ENCODE results near the gene MCAM. TPM values are rescaled to one million over a fixed set of nuclear protein-coding genes. Genes with fewer than 3 reads are reported as not detected.

MCAM gene
- 1 to 10 TPM; 6.5 to 6.6 TPM for total RNA-seq

DNA sequence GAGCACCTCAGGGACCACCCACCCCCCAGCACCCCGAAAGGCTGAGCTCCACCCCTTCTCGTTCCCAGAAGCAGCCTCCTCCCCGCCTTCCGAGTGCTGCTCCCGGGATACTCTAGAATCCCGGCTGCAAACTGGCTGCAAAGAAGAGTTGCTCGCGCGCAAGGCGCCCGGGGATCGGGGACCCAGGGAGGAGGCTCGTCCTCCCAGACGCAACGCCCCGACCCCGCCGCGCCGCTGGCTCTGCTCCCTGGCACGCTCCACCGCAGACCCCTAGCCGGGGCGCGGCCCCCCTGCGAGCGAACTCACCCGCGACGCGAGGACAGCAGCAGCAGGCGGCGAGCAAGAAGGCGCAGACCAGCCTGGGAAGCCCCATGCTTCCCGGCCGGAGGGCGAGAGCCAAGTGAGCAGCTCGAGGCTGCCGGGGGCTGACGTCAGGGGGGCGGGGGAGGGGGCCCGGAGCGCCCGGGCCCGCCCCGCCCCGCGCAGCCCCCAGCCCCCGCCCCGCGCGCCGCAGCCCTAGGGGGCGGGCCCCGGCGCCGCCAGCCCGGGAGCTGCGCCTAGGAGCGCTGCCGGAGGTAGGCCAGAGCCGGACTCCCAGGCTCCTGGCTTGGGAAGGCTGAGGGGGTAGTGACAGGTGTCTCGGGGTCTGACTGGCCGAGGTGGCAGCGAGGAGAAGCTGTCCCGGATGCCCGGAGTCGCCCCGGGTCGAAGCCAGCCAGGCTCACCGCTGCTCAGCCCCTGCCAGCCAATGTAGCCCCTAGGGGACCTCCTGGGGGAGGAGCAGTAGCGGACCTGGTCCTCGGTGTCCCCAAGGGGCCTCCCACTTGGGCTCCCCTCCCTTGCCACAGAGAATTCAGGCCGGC lies at the start of gene MCAM:
TSS of gene MCAM (minus strand) at position 402 of the 863 bp plus-strand sequence. CDS start at position 373, 29 bp downstream.
- POLR2A ChIA-PET, result interaction anchor here (1.2 to 4.2 kb wide), 5 partner anchors 9 to 148 kb away, joined by 3 to 16 read pairs (median 6); partner anchors contain the start of gene NLRX1
- H3K27ac Mint-ChIP-seq, result no peak within 1 kb of the TSS
- H3K4me3 Mint-ChIP-seq, result peak within 1 kb of the TSS; percentile 58
- H3K9me3 Mint-ChIP-seq, result no peaks in the 10 kb centered on the region
- peaks cover 51% of the 10 kb centered on the region for H3K4me1 Mint-ChIP-seq
- no peak for DNase-seq
- H3K36me3 Mint-ChIP-seq (ENCODE audit: low read depth), result no peaks in the 10 kb centered on the region
- H3K27me3 Mint-ChIP-seq, result peaks cover 34% of the 10 kb centered on the region
- CTCF ChIA-PET, result no interaction called here

DNA sequence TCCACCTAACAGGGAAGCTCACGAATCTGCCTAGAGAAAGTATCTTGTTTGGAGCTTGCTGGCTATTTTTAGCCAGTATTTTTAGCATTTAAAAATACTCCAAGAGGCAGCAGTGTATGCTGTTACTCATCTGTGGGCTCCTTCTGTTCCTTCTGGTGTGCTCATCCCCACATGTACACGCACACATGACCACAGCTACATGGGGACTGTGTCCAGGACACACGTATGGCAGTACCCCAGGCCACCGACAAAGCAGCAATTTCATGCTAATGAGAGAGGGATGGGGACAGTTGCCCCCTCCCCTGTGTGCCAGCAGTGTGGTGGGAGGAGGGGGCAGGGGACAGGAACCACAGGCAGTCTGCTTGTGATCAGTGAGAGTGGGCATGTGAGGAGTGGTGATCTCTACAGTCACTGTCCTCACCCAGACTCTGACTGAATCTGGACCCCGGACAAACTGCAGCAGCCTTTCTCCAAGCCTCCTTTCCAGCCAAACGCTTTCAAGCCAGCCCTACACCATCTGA lies 48.2 kb upstream of the MCAM start:
- POLR2A ChIA-PET, result no interaction called here
- no peaks in the 10 kb centered on the region for H3K9me3 Mint-ChIP-seq
- DNase-seq, result no peak
- peaks cover 42% of the 10 kb centered on the region for H3K27me3 Mint-ChIP-seq
- no peak overlapping the region for H3K27ac Mint-ChIP-seq
- H3K4me3 Mint-ChIP-seq, result no peak overlapping the region
- H3K36me3 Mint-ChIP-seq (ENCODE audit: low read depth), result no peaks in the 10 kb centered on the region
- CTCF ChIA-PET, result interaction anchor here (1.1 to 1.6 kb wide), 3 partner anchors 9 to 27 kb away, joined by 6 to 13 read pairs (median 6); partner anchors contain the start of gene USP2
- H3K4me1 Mint-ChIP-seq, result peaks cover 10% of the 10 kb centered on the region

- no peaks in the 10 kb centered on the region for H3K36me3 Mint-ChIP-seq (ENCODE audit: low read depth)
- peaks cover 42% of the 10 kb centered on the region for H3K27me3 Mint-ChIP-seq
- peak; percentile 61 for DNase-seq
- no peaks in the 10 kb centered on the region for H3K9me3 Mint-ChIP-seq
- peak overlapping the region; percentile 56 for H3K4me3 Mint-ChIP-seq
- ChIA-PET POLR2A (no interaction called here), CTCF (interaction anchor here (1.1 to 1.6 kb wide), 3 partner anchors 8 to 26 kb away, joined by 6 to 13 read pairs (median 6); partner anchors contain the start of gene USP2)
- H3K27ac Mint-ChIP-seq, result no peak overlapping the region
- peaks cover 17% of the 10 kb centered on the region for H3K4me1 Mint-ChIP-seq
Observed at GRCh38 chr11:119363851-119364590, 47.1 kb upstream of the MCAM start.

DNA sequence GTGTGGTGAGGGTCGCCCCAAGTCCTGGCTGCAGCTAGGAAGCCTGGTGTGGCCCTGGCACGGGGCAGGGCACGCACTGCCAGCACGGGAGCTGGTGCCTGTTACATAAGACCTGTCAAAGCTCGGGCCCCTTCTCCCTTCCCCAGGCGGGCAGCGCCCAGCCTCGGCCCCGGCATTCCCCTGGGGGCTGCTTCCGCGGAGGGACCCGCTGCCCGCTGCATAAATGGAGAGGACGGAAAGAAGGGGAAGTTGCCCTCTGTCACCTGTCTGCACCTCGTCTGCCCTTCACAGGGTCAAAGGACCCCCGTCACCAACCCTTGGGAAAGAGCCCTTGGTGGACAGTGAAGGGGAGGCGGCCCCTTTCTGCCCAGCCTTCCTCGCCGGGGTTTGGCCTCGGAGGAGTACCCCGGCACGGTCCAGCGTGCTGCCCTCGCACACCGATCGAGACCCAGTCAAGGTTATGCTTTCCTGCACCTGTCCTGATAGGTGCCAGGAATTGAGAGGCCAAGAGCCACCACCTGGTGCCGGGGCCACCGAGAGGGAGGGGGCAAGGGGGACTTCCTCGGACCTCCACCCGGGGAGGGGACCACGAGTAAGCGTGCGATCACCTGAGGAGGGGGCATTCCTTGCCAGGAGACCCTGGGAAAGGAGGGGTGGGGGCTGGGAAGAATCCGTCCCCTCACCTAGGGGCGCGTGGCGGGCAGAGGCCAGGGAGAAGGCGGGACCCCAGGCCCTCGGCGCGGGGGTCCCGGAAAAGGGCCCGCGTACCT lies 46.3 kb upstream of the MCAM start:
- Mint-ChIP-seq H3K9me3 (no peaks in the 10 kb centered on the region), H3K27ac (no peak overlapping the region), H3K4me3 (no peak overlapping the region), H3K36me3 (ENCODE audit: low read depth) (no peaks in the 10 kb centered on the region), H3K27me3 (peaks cover 42% of the 10 kb centered on the region), H3K4me1 (peaks cover 17% of the 10 kb centered on the region)
- ChIA-PET CTCF (interaction anchor here (1.1 to 3.6 kb wide), 5 partner anchors 7 to 111 kb away, joined by 4 to 14 read pairs (median 6); no protein-coding TSS in a partner anchor), POLR2A (no interaction called here)
- DNase-seq, result no peak

GRCh38 chr11:119362741-119363080 lies 45.8 kb upstream of the MCAM start:
- H3K9me3 Mint-ChIP-seq, result no peaks in the 10 kb centered on the region
- H3K4me3 Mint-ChIP-seq, result no peak overlapping the region
- POLR2A ChIA-PET, result no interaction called here
- CTCF ChIA-PET, result interaction anchor here (0.7 to 3.6 kb wide), 9 partner anchors 8 to 112 kb away, joined by 3 to 14 read pairs (median 5); partner anchors contain the start of gene USP2
- H3K27me3 Mint-ChIP-seq, result peaks cover 41% of the 10 kb centered on the region
- peaks cover 17% of the 10 kb centered on the region for H3K4me1 Mint-ChIP-seq
- H3K36me3 Mint-ChIP-seq (ENCODE audit: low read depth), result no peaks in the 10 kb centered on the region
- DNase-seq, result no peak
- H3K27ac Mint-ChIP-seq, result no peak overlapping the region

DNA sequence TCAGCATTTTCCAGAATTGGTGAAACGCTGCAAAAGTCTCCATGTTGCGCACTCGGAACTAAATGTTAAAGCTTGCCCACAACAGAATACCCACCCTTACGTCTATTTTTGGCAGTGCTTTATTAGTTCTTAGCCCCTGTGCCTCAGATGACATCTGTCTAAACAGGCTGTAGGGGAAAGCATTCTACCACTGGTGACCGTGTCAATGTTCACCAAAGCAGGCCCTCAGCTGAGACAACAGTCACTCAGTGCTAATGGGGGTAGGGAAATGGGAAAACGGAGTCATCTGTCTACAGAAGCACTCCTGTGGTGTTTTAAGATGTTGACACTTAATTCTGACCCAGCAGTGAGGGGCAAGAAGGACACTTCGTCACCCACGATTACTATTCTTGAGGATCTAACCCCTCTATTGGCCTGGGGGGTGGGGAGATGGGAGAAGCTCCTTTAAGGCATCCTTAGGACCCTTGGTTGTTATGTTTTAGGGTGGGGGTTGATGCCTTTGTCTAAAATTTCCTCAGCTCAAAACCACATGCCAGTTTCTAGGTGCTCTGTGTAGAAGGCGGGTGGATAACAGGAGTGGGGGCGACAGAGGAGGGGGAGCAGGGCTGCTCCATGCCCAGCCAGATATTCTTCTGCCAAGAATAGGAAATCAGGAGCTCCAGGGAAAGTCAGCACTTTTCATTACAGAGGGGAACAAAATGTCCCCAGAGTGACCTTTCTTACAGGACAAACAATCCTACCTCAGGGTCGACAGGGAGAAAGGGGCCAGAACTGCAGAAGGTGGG lies 45.2 kb upstream of the MCAM start:
- Mint-ChIP-seq H3K9me3 (no peaks in the 10 kb centered on the region), H3K4me1 (peaks cover 17% of the 10 kb centered on the region), H3K36me3 (ENCODE audit: low read depth) (no peaks in the 10 kb centered on the region), H3K27ac (no peak overlapping the region), H3K4me3 (no peak overlapping the region), H3K27me3 (peaks cover 40% of the 10 kb centered on the region)
- ChIA-PET CTCF (interaction anchor here (0.7 to 3.6 kb wide), 9 partner anchors 8 to 113 kb away, joined by 3 to 14 read pairs (median 5); partner anchors contain the start of gene USP2), POLR2A (interaction anchor here (1.2 kb wide), 1 partner anchor 14 kb away, joined by 4 read pairs; no protein-coding TSS in a partner anchor)
- DNase-seq, result no peak

DNA sequence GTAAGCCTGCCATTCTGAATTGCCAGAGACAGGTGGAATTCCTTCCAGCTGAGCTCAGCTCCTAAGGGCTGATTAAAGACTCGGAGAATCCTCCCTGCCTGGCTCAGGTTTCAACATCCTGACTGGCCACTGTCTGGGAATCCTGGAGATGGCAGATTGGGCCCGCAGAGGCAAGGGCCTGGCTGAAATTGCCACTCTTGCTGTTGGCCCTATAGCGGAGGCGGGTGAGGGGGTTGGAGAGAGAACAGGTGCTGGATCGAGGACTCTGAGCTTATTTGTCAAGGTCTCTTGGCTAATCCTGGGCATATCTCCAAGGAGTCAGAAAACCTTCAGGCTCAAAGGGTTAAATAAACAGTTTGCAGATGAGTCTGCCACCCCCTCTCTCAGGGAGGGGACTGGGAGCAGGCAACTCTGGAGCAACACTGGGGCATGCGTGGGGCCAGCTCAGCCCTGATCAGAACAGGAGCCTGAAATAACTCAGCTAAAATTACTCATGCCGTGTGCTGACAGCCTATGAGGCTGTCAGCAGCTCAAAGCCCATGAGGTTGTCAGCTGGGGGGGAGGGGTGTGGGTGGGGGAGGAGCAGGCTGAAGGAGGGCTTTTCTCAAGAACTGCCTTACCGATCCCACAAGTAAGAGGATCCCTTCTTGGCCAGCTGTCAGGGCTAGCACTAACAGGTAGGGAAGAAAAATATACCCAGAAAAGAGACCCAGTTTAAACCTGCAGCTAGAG lies 44.3 kb upstream of the MCAM start:
- Mint-ChIP-seq H3K4me3 (no peak overlapping the region), H3K27ac (no peak overlapping the region), H3K4me1 (peaks cover 22% of the 10 kb centered on the region), H3K36me3 (ENCODE audit: low read depth) (no peaks in the 10 kb centered on the region), H3K27me3 (peaks cover 34% of the 10 kb centered on the region), H3K9me3 (no peaks in the 10 kb centered on the region)
- ChIA-PET CTCF (interaction anchor here (1.8 to 3.6 kb wide), 4 partner anchors 13 to 113 kb away, joined by 6 to 14 read pairs (median 9); partner anchors contain the start of gene USP2), POLR2A (interaction anchor here (0.7 to 1.2 kb wide), 2 partner anchors 9 to 15 kb away, joined by 3 to 4 read pairs; no protein-coding TSS in a partner anchor)
- no peak for DNase-seq

DNA sequence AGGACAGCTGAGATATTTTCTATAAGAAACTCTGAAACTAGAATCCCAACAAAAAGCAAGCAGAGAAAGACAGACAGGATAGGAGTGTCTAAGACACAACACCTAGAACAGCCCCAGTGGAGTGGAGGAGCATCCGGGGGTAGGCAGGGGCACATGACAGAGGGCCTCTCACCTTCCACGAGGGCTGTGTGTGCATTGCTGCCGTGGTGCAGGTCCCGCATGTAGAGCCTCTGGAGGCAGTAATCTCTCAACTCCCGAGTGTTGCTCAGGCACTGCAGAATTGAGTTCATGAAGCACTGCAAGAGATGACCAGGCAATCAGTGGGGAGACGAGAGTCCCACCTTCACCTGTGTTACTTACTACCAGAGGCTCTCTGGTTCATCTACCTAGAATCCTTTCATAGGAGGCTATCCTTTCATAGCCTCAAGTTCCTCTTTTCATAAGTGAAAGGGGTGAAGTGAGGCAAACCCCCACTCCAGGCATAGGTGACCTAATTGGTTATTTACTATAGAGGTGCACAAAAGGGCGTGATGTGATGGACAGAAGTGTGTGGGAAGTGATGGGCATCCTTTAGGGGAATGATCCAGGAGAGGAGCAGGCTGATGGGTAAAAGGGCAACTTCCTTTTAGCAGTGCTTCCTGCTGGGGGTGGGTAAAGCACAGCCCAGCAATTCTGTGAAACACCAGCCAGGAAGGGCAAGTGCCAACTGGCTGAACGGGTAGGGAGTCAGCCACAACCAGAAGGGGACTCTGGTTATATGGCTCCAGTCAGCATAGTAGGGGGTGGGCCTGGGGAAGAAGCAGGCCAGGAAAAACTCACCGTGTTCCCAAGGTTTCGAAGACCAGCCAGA lies 42.7 kb upstream of the MCAM start:
- Mint-ChIP-seq H3K27ac (no peak overlapping the region), H3K36me3 (ENCODE audit: low read depth) (no peaks in the 10 kb centered on the region), H3K27me3 (peaks cover 34% of the 10 kb centered on the region), H3K9me3 (no peaks in the 10 kb centered on the region), H3K4me3 (no peak overlapping the region), H3K4me1 (peaks cover 21% of the 10 kb centered on the region)
- ChIA-PET CTCF (interaction anchor here (1.0 to 3.6 kb wide), 2 partner anchors 20 to 21 kb away, joined by 3 to 14 read pairs; partner anchors contain the start of gene C1QTNF5), POLR2A (no interaction called here)
- no peak for DNase-seq

DNA sequence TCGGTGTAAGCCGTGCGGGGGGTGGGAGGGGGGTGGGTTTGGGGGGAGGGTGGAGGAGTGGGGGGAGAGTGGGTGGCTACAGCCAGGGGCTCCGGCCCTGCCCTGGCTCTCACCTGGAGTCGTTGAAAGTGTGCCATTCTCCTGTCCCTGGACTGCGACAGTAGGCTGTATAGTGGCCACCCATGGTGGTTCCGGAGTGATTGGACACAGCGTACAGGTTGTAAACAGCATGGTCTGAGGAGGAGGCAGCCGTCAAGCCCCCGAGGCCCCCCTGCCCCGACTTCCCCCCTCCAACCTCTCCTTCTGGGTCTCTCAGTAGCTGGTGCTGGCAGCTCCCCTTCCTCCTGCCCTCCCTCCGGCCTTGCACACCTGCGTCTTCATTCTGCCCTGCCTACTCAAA lies 40.1 kb upstream of the MCAM start:
- H3K27ac Mint-ChIP-seq, result no peak overlapping the region
- peaks cover 16% of the 10 kb centered on the region for H3K4me1 Mint-ChIP-seq
- POLR2A ChIA-PET, result no interaction called here
- peak overlapping the region; percentile 12 for H3K4me3 Mint-ChIP-seq
- H3K36me3 Mint-ChIP-seq (ENCODE audit: low read depth), result no peaks in the 10 kb centered on the region
- no peak for DNase-seq
- H3K9me3 Mint-ChIP-seq, result no peaks in the 10 kb centered on the region
- CTCF ChIA-PET, result interaction anchor here (0.6 to 4.4 kb wide), 19 partner anchors 8 to 207 kb away, joined by 3 to 115 read pairs (median 9); partner anchors contain the start of genes C1QTNF5, CBL, RNF26 and USP2
- peaks cover 32% of the 10 kb centered on the region for H3K27me3 Mint-ChIP-seq

DNA sequence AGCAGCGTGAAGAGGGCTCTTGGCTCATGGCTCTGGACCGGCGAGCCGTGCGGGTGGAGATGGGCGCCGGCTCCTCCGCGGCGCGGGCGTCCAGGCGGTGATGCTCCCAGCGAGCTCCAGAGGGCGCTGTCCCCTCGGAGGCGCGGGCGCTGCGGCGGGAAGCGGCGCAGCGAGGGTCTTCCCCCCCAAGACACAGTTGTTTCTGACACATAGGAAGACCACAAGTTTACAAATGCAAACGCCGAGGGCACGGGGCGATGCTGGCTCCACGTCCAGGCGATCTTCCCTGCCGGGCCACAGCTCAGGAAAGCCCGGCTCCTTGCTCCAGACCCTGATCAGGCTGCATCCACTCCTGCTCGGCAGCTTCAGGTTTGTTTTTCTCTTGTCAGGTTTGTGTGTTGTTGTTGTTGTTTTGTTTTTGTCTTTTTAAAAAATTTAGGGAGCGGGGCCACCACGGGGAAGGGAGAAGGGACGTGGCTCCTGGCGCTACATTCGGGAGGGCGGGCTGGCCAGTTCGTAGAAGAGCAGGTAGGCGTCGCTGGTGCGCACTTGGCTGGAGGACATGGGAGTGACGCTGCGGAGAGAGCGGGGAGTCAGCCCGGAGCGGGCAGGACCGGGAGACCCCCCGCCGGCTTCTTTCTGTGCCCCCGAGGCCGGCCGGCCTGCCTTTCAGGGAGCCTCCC lies 39.6 kb upstream of the MCAM start:
- peaks cover 35% of the 10 kb centered on the region for H3K27me3 Mint-ChIP-seq
- H3K4me3 Mint-ChIP-seq, result peak overlapping the region; percentile 87
- H3K36me3 Mint-ChIP-seq (ENCODE audit: low read depth), result no peaks in the 10 kb centered on the region
- peak; percentile 77 for DNase-seq
- peaks cover 16% of the 10 kb centered on the region for H3K4me1 Mint-ChIP-seq
- no peaks in the 10 kb centered on the region for H3K9me3 Mint-ChIP-seq
- CTCF ChIA-PET, result interaction anchor here (0.6 to 4.4 kb wide), 41 partner anchors 8 to 1782 kb away, joined by 3 to 115 read pairs (median 5); partner anchors contain the start of genes C1QTNF5, CBL, NECTIN1 and RNF26
- no peak overlapping the region for H3K27ac Mint-ChIP-seq
- POLR2A ChIA-PET, result interaction anchor here (0.6 to 1.2 kb wide), 3 partner anchors 18 to 773 kb away, joined by 3 to 4 read pairs (median 3); no protein-coding TSS in a partner anchor

Data from activated CD4-positive, alpha-beta memory T cell treated with anti-CD3 and anti-CD28 coated beads, Interleukin-2, amount 10 ng/mL, durations not matched to agents 7 days and 5 days (primary cell).